ENCODE data around the gene MLKL. TPM values are rescaled to one million over a fixed set of nuclear protein-coding genes. Genes with fewer than 3 reads are reported as not detected.
A peak's percentile ranks its signal among the peaks of the same experiment; 100 is the strongest.

The MLKL gene
- polyA plus RNA-seq, 3 donors: 33.6 to 136 (median 37.8) TPM

GRCh38 chr16:74727903-74728302, 27.2 kb upstream of the MLKL start:
- Histone ChIP-seq H3K36me3 (replicated peaks in 1 of 2; ENCODE audit: control insufficient read depth in 1 of 2, insufficient read depth in 2 of 2, low read length in 2 of 2) (no peaks in the 10 kb centered on the region), H3K4me3 (replicated peaks in 1 of 3; ENCODE audit: low read depth in 2 of 3, low read length in 3 of 3) (no peak overlapping the region), H2AFZ (ENCODE audit: insufficient read depth, low read depth, low read length, poor library complexity, severe bottlenecking) (no peak overlapping the region), H4K20me1 (ENCODE audit: insufficient read depth, low read length) (no peaks in the 10 kb centered on the region), H3K27me3 (ENCODE audit: control insufficient read depth in 2 of 2, insufficient read depth in 2 of 2, low read length in 2 of 2) (no peaks in the 10 kb centered on the region), H3K79me2 (ENCODE audit: insufficient read depth, low read length) (no peaks in the 10 kb centered on the region), H3K27ac (ENCODE audit: low read depth in 1 of 2, low read length in 2 of 2) (no peak overlapping the region), H3K4me2 (replicated peaks; ENCODE audit: extremely low read depth, low read length, poor library complexity, severe bottlenecking) (no peak overlapping the region), H3K9ac (ENCODE audit: insufficient read depth, low read length, poor library complexity, severe bottlenecking) (no peak overlapping the region), H3K9me3 (replicated peaks in 1 of 2; ENCODE audit: control insufficient read depth in 1 of 2, insufficient read depth in 1 of 2, low read length in 2 of 2) (peaks cover 4 to 11% of the 10 kb centered on the region in 2 donors), H3K4me1 (ENCODE audit: control insufficient read depth in 1 of 2, insufficient read depth in 2 of 2, low read length in 2 of 2) (no peaks in the 10 kb centered on the region)
- TF ChIP-seq CTCF (IDR thresholded peaks at IDR 0.05): no peak
- no peak overlapping the region for H3K4me3 Mint-ChIP-seq
- no peak overlapping the region for H3K27ac Mint-ChIP-seq
- DNase-seq: no peak
- H3K36me3 Mint-ChIP-seq: no peaks in the 10 kb centered on the region
- H3K27me3 Mint-ChIP-seq (ENCODE audit: low read depth in 3 of 3): peaks cover 4 to 7% (median 5%) of the 10 kb centered on the region in 3 donors
- H3K9me3 Mint-ChIP-seq: peaks cover 4 to 11% (median 9%) of the 10 kb centered on the region in 7 donors
- peaks cover 5% of the 10 kb centered on the region for H3K4me1 Mint-ChIP-seq
- intact Hi-C loops (cut with micrococcal nuclease): no loop called here
- WGBS (ENCODE audit: insufficient coverage): 94% methylated on average over 3 of the region's 4 CpGs

- Mint-ChIP-seq H3K27ac (no peak overlapping the region), H3K4me3 (no peak overlapping the region)
- intact Hi-C loops (cut with micrococcal nuclease): no loop called here
These were observed 26.1 kb upstream of the MLKL start for GRCh38 chr16:74726716-74727115.

More at GRCh38 chr16:74726716-74727115, 26.1 kb upstream of the MLKL start:
- peaks cover 4 to 11% (median 9%) of the 10 kb centered on the region in 7 donors for H3K9me3 Mint-ChIP-seq
- no peaks in the 10 kb centered on the region for H3K27me3 ChIP-seq (ENCODE audit: control insufficient read depth in 2 of 2, insufficient read depth in 2 of 2, low read length in 2 of 2)
- H4K20me1 ChIP-seq (ENCODE audit: insufficient read depth, low read length): no peaks in the 10 kb centered on the region
- H3K4me2 ChIP-seq (replicated peaks; ENCODE audit: extremely low read depth, low read length, poor library complexity, severe bottlenecking): no peak overlapping the region
- peak; percentile 81 for TF ChIP-seq CTCF (IDR thresholded peaks at IDR 0.05)
- no peaks in the 10 kb centered on the region for H3K36me3 ChIP-seq (replicated peaks in 1 of 2; ENCODE audit: control insufficient read depth in 1 of 2, insufficient read depth in 2 of 2, low read length in 2 of 2)
- H3K79me2 ChIP-seq (ENCODE audit: insufficient read depth, low read length): no peaks in the 10 kb centered on the region
- DNase-seq: peak; percentile 48 to 69 (median 62)
- 100% methylated on average over 2 of the region's 2 CpGs for WGBS (ENCODE audit: insufficient coverage)
- no peak overlapping the region for H3K4me3 ChIP-seq (replicated peaks in 1 of 3; ENCODE audit: low read depth in 2 of 3, low read length in 3 of 3)
- H3K9ac ChIP-seq (ENCODE audit: insufficient read depth, low read length, poor library complexity, severe bottlenecking): no peak overlapping the region
- peaks cover 6% of the 10 kb centered on the region for H3K4me1 Mint-ChIP-seq
- no peaks in the 10 kb centered on the region for H3K4me1 ChIP-seq (ENCODE audit: control insufficient read depth in 1 of 2, insufficient read depth in 2 of 2, low read length in 2 of 2)
- no peak overlapping the region for H3K27ac ChIP-seq (ENCODE audit: low read depth in 1 of 2, low read length in 2 of 2)
- no peaks in the 10 kb centered on the region for H3K36me3 Mint-ChIP-seq
- H3K27me3 Mint-ChIP-seq (ENCODE audit: low read depth in 3 of 3): peaks cover 4 to 8% (median 4%) of the 10 kb centered on the region in 3 donors
- no peak overlapping the region for H2AFZ ChIP-seq (ENCODE audit: insufficient read depth, low read depth, low read length, poor library complexity, severe bottlenecking)
- H3K9me3 ChIP-seq (replicated peaks in 1 of 2; ENCODE audit: control insufficient read depth in 1 of 2, insufficient read depth in 1 of 2, low read length in 2 of 2): peaks cover 4 to 11% of the 10 kb centered on the region in 2 donors
